Measurements from ENCODE around the gene OSBPL3. TPM values are rescaled to one million over a fixed set of nuclear protein-coding genes. Genes with fewer than 3 reads are reported as not detected.

OSBPL3 gene
- total RNA-seq, 1 experiment from 2014 or later = 9.2 TPM

- in situ Hi-C loops (cut with HindIII; ENCODE audit: low pct_unique_long_range_greater_than_20kb, low sequenced_read_pairs) = no loop called here
- TF ChIP-seq TCF7L2 (IDR thresholded peaks at IDR 0.05; ENCODE audit: low read depth, low read length) = no peak
- no peak for TF ChIP-seq CTCF (IDR thresholded peaks at IDR 0.05)
- TF ChIP-seq POLR2AphosphoS5 (IDR thresholded peaks at IDR 0.05; ENCODE audit: low read depth, low read length) = no peak
- TF ChIP-seq REST (IDR thresholded peaks at IDR 0.05; ENCODE audit: insufficient read depth in 1 of 2, low read depth in 2 of 2, low read length in 1 of 2) = no peak
- TF ChIP-seq SIN3A (IDR thresholded peaks at IDR 0.05; ENCODE audit: borderline replicate concordance, insufficient read depth, low read depth, low read length) = no peak
- no peak overlapping the region for H3K27ac ChIP-seq (ENCODE audit: low read length)
- no peak overlapping the region for H3K4me3 ChIP-seq (ENCODE audit: low read depth in 2 of 2, low read length in 2 of 2)
- ChIA-PET CTCF (interaction anchor here (0.7 kb wide), 1 partner anchor 90 kb away, joined by 3 read pairs; no protein-coding TSS in a partner anchor), POLR2A (interaction anchor here (0.6 kb wide), 1 partner anchor 186 kb away, joined by 4 read pairs; no protein-coding TSS in a partner anchor)
- no peaks in the 10 kb centered on the region for H3K9me3 ChIP-seq (ENCODE audit: control insufficient read depth, insufficient read depth, low read depth, low read length)
- no peaks in the 10 kb centered on the region for H3K27me3 ChIP-seq (ENCODE audit: control insufficient read depth, insufficient read depth, low read length)
- ATAC-seq = no peak
- no peak for DNase-seq (ENCODE audit: low read depth, low spot score)
- intact Hi-C loops (cut with micrococcal nuclease; ENCODE audit: unreplicated experiment) = no loop called here
- H3K4me1 ChIP-seq (ENCODE audit: control insufficient read depth, insufficient read depth, low read length) = no peaks in the 10 kb centered on the region
- no TSS peak for BruUV-seq (replicated peaks)
- no peaks in the 10 kb centered on the region for H3K36me3 ChIP-seq (ENCODE audit: control insufficient read depth, insufficient read depth, low read length)
These were observed 100.7 kb downstream of the OSBPL3 start for GRCh38 chr7:24879291-24879690.

GRCh38 chr7:24877790-24878311 is 102.1 kb downstream of the OSBPL3 start:
- ChIA-PET POLR2A (interaction anchor here (0.6 kb wide), 1 partner anchor 677 kb away, joined by 3 read pairs; no protein-coding TSS in a partner anchor), CTCF (no interaction called here)
- H3K27me3 ChIP-seq (ENCODE audit: control insufficient read depth, insufficient read depth, low read length) = no peaks in the 10 kb centered on the region
- H3K9me3 ChIP-seq (ENCODE audit: control insufficient read depth, insufficient read depth, low read depth, low read length) = no peaks in the 10 kb centered on the region
- H3K4me1 ChIP-seq (ENCODE audit: control insufficient read depth, insufficient read depth, low read length) = no peaks in the 10 kb centered on the region
- ATAC-seq = no peak
- no peak overlapping the region for H3K4me3 ChIP-seq (ENCODE audit: low read depth in 2 of 2, low read length in 2 of 2)
- no peak overlapping the region for H3K27ac ChIP-seq (ENCODE audit: low read length)
- intact Hi-C loops (cut with micrococcal nuclease; ENCODE audit: unreplicated experiment) (no loop called here), in situ Hi-C loops (cut with HindIII; ENCODE audit: low pct_unique_long_range_greater_than_20kb, low sequenced_read_pairs) (no loop called here)
- DNase-seq (ENCODE audit: low read depth, low spot score) = no peak
- no peak for TF ChIP-seq CTCF (IDR thresholded peaks at IDR 0.05)
- H3K36me3 ChIP-seq (ENCODE audit: control insufficient read depth, insufficient read depth, low read length) = no peaks in the 10 kb centered on the region
- no TSS peak for BruUV-seq (replicated peaks)

Measured in Panc1 (cell line).